Suprapubic skin (tissue), 4 donors: ENCODE data around the gene C1R.

Source experiments
- EP300 ChIP-seq: sonication (generic); formaldehyde crosslinking; IDR thresholded peaks from one replicate; pipeline ENCODE4 v1.6.1; 2017; ENCODE audit warnings: antibody characterized with exemption
- POLR2A ChIP-seq, 2 donors: fragments of 450-650 bp; IDR thresholded peaks; one replicate each; pipeline ENCODE4 v1.6.1; 2017; ENCODE audit warnings: antibody characterized with exemption in 2 of 2, mild to moderate bottlenecking in 2 of 2, moderate library complexity in 2 of 2
- POLR2AphosphoS5 ChIP-seq, 3 donors: sonication (generic); formaldehyde crosslinking; IDR thresholded peaks; one replicate each; pipeline ENCODE4 v1.6.1; 2017; ENCODE audit warnings: antibody characterized with exemption in 3 of 3
- TF ChIP-seq, protein P1 (sequence below), 2 donors: fragments of 200-600 bp in 1 of 2; fragments of 450-650 bp in 1 of 2; sonication (generic) in 1 of 2; IDR thresholded peaks; one replicate each; pipeline ENCODE4 v1.5.1; 2016 to 2019; ENCODE audit warnings: antibody characterized with exemption in 2 of 2, mild to moderate bottlenecking in 1 of 2, moderate library complexity in 1 of 2

DNA sequence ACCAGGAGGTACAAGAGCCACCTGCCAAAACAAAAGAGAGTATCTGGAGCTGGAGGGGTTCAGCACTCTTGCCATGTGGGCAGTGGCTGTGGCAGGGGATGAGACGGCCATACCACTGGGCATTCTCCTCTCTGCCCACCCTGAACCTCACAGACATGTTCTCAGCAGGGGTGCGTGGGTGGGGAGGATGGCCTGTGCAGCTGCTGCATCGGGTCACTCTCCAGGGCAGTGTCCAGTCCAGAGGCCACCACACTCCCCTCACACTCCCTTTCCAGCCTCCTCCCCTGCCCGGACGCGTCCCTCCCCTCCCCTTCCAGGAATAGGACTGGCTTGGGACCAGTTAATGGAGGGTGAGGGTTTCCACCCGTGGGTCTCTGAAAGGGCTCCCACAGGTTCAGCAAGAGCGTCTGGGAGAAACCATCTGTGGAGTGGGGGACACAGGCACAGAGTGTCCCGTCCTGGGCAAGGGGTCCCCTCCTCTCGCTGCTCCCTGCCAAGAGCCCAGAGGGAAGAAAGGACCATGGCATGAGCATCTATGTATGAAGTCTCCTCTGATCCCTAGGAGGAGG lies 501 bp downstream of the C1R start:
- TF ChIP-seq, protein P1, sequence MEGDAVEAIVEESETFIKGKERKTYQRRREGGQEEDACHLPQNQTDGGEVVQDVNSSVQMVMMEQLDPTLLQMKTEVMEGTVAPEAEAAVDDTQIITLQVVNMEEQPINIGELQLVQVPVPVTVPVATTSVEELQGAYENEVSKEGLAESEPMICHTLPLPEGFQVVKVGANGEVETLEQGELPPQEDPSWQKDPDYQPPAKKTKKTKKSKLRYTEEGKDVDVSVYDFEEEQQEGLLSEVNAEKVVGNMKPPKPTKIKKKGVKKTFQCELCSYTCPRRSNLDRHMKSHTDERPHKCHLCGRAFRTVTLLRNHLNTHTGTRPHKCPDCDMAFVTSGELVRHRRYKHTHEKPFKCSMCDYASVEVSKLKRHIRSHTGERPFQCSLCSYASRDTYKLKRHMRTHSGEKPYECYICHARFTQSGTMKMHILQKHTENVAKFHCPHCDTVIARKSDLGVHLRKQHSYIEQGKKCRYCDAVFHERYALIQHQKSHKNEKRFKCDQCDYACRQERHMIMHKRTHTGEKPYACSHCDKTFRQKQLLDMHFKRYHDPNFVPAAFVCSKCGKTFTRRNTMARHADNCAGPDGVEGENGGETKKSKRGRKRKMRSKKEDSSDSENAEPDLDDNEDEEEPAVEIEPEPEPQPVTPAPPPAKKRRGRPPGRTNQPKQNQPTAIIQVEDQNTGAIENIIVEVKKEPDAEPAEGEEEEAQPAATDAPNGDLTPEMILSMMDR (IDR thresholded peaks at IDR 0.05): no peak
- TF ChIP-seq POLR2A (IDR thresholded peaks at IDR 0.05): peak in 1 of 2 donors; percentile 33
- no peak for TF ChIP-seq POLR2AphosphoS5 (IDR thresholded peaks at IDR 0.05)
- TF ChIP-seq EP300: no peak
